GM12872 (cell line): ENCODE data around the gene PIAS1.

ENCODE experiments used
- CTCF ChIP-seq: IDR thresholded peaks from 3 replicates; pipeline ENCODE4 v1.5.1; 2011; ENCODE audit warnings: low read depth, mild to moderate bottlenecking, low read length, moderate library complexity; ENCODE audit not compliant: insufficient read depth

PIAS1 gene

GRCh38 chr15:68213991-68214837 lies 160.1 kb downstream of the PIAS1 start:
- TF ChIP-seq CTCF: no peak

DNA sequence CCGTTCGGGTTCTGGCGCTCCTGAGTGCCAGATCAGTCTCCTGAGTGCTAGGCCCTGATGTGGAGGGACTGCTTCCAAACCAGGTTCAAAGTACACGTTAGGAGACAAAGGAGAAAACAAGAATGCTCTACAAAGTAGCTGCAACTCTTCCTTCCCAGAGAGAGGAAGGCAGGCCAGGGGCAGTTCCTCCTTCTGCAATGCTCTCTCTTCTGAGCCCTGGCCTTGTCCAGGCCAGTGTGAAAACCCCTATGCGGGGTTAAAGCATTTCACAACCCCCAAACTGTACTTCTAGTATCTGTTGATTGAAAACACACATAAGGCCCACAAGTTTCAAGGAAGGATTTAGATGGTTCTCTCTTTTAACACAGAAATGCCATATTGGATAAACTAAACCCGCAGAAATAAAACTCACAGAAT lies 160.7 kb downstream of the PIAS1 start:
- no peak for TF ChIP-seq CTCF

DNA sequence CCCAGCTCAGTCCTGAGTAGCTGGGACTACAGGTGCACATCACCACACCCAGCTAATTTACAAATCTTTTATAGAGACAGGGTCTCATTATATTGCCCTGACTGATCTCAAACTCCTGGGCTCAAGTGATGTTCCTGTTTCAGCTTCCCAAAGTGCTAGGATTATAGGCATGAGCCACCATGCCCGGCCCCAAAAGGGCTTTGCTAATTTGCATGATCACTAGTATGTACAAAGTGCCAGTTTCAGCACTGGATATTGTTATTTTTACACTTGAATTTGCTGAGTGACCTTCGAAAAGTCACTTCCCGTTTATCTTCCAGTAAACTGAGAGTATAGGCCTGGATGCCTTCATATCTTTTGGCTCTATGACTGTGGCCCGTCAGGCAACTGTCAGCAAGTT lies 163.2 kb downstream of the PIAS1 start:
- TF ChIP-seq CTCF: no peak

DNA sequence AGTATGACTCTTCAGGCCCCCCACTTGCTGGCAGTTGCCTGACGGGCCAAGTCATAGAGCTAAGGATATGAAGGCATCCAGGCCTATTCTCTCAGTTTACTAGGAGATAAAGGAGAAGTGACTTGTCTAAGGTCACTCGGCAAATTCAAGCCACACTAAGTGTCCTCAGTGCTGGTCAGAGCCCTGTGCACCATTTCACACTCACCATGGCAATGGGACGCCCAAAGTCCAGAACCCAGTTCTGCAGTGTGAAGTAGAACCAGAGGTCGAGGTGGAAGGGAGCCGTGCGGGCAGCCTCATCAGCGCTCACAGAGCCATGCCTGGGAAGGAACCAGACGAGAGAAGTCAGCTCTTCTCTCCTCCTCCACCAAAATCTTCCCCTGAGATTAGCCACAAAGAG lies 164.2 kb downstream of the PIAS1 start:
- TF ChIP-seq CTCF: no peak

DNA sequence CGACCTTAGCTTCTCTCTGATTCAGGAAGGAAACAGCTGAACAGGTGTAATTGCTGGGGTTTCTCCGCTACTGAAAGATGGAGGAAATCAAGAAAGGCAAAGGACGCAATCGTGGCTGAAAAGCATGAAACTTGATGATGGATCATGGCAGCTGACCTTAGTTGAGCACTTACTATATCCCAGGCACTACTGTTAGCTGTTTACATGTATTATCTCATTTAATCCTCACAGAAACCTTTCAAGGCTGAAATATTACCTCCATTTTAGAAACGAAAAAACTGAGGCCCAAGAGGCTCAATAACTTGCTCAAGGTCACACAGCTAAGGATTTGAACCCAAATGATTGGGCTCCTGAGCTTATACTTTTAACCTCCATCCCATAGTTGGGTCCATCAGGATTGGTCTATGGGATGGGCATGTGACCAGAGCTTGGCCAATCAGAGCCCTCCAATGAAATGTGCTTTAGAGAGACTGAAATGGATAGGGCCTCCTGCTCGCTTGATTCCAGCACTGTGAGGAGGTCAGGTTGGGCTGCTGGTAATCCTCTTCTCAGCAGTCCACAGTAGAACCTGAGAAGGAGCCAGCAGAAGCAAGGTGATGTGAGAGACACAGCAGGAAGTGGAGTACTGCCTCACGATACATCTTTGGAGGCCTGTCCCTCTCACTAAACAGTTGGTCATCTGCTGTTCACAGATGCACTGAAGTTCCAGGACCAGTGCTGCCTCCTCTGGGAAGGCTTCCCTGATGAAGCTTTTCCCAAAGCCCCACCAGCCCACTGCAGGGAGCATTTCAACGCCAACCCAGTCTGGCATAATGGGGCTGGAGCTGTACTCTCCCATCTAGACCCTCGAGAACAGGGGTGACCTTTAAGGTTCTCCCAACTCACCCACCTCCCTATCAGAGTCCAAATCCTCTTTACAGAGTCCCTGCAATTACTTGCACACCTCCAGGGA lies 165.0 kb downstream of the PIAS1 start:
- TF ChIP-seq CTCF: no peak

- TF ChIP-seq CTCF: no peak
These were observed 166.4 kb downstream of the PIAS1 start for GRCh38 chr15:68220489-68220888.

GRCh38 chr15:68220967-68221366 lies 166.9 kb downstream of the PIAS1 start:
- TF ChIP-seq CTCF: no peak
